NCI-H187 (cell line): ENCODE results near the gene TKT.

ENCODE experiments used
- DNase-seq, 2 experiments: peaks; one replicate each; lab custom pipeline; 2025; lab: John Stamatoyannopoulos, UW

Gene TKT

DNA sequence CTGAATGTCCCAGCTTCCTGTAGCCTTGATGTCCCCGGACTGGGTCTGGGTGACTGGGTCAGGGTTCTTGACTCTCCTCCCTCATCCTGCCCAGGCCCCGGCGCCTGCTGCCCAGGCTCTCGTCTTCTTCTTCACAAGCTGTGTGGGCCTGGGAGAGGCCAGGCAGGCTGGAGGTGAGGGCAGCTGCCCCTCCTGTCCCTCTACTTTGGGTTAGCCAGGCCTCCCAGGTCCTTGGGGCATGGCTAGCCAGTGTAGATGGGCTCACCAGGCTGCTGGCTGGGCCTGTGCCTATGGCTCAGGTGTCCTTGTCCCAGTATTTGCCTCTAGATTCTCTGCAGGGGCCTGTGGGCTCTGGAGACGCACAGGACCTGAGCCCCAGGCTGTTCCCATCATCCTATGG lies 31.8 kb downstream of the TKT start:
- DNase-seq, result no peak

DNA sequence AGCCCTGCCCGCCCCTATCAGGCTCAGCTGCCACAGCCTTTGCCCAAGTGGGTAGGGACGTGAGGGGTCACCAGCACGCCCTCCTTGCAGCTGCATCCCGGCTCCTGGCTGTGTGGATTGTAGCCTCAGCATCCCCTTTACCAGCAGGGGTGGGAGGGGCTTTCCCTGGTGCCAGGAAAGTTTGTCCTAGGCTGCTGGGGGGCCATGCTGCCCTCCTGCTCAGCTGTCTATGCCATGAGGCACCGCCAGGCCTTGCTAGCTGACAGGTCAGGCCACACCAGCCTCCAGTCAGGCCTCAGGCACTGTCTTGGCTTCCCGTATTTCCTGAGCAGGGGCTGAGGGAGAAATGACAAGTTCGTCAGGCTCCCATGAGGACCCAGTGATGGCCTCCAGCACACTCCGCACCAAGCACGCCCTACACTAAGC lies 32.3 kb downstream of the TKT start:
- no peak for DNase-seq

DNA sequence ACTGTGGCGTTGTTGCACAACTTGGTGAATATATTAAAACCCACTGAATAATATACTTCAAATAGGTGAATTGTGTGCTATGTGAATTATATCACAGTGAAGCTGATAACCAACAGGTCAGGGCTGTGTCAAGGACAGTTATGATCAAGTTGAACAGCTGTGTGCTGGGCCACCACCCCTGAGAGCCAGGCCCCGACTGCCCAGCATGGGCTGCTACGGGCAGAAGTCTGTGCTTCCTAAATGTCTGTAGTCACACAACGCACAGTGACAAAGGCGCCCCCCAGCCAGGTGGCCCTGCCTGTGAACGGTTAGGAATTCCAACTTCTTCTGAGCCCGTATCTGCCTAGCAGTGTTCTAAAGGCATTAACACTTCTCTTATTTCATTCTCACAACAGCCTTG lies 32.8 kb downstream of the TKT start:
- no peak for DNase-seq

DNA sequence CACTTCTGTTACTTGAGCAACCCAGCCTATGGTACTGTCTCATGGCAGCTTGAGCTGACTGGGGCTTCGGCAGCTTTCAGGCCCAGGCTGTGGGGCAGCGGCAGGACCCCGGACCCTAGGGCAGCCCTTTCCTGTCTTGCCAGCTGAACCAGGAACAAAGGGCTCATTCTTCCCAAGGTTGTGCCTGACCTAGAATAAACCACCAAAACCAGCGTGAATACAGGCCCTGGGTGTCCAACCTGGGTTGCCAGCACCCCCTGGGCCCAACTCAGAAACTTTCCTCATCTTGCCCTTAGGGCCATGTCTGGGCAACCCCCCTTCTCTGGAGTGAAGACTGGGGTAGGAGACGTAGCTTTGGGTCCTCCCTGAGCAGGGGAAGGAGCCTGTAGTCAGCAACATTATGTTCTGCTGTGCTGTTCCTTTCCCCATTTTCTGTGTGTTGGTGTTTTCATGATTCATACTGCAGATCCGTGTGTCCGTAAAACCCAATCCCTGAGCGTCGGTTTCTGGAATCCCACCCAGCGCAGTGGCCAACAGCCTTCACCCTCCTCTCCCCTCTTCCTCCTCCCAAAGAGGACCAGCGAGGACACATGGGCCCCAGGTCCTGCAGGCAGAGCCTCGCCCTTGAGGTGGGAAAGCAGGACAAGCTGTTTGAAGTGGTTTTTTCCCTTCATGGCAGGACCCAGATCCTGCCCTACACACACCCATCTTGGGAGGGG lies 33.5 kb downstream of the TKT start:
- DNase-seq, result no peak

DNA sequence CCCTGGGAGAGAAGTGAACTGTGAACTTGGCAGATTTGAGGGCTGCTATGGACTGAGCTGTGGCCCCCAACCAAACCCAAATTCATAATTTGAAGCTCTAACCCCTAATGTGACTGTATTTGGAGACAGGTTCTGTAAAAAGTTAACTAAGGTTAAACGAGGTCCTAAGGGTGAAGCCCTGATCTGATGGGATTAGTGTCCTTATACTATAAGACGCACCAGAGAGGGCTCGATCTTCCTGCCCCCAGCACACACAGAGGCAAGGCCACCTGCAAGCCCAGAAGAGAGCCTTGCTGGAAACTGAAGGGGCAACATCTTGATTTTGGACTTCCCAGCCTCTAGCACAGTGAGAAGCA lies 34.0 kb downstream of the TKT start:
- DNase-seq, result no peak

DNA sequence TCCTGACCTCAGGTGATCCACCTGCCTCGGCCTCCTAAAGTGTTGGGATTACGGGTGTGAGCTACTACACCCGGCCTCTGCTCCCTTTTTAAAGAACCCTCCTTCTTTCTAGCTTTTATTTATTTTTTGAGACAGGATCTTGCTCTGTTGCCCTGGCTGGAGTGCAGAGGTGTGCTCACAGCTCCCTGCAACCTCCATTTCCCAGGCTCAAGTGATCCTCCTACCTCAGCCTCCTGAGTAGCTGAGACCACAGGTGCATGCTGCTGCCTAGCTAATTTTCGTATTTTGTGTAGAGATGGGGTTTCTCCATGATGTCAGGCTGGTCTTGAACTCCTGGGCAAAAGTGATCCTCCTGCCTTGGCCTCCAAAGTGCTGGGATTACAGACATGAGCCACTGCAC lies 34.5 kb downstream of the TKT start:
- DNase-seq, result no peak

DNA sequence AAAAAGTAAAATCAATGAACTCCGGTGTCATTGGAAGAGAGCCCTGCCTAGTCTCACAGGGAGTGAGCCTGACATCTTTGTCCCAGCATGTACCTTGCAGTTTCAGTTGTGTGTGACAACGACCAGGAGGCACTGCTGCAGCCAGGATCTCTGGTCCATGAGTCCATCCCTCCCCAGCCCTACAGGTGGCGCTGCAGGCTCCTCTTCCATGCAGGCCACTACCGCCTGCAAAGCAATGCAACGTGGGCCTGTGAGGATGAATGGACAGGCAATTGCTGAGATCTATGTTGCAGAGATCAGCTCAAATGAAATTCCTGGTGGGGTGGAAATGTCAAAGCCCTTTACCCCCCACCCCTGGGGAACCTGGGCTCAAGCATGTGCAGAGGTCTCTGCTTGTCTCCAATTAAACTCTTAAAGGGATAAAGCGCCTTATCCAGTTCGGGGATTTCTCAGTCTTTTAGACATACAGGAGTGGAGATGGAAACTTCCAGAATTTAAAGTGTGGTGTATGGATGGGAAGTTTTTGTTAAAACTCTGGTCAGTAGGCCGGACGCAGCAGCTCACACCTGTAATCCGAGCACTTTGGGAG lies 35.8 kb downstream of the TKT start:
- peak in 1 of 2 experiments; percentile 29 for DNase-seq

DNA sequence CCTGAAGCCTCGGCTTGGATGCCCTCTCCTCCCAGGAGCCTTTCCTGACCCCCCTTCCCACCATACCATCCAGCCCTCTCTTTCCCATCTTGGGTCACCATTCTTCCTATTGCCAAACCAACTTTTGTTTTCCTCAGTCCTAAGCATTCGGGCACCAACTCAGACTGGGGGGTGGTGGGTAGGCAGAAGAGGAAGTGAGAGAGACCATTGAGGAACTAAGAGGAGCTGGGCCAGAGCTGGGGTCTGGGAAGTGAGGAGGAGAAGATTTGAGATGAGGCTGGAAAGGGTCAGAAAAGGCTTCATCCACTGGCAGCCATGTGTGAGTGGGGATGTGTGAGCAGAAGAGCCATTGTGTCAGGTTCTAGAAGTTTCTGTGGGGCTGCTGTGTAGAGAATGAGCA lies 37.7 kb downstream of the TKT start:
- DNase-seq, result no peak

DNA sequence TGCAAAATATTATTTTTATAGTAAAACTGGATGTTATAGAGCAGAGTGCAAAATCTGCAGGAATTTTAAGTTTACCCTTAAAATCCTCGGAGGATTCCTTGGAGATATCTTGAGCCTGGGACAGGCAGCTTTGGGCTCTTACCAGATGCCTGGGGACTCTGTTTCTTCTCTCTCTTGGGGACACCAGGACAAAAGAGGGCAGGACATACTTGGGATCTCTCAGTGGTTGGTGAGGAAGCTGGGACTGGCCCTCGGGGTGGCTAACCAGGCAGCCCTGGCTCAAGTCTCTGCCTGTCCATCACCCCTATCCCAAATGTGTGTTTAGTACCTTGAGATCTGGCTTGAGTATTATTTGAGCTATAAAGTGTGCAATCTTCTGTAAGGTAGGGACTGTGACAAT lies 38.6 kb downstream of the TKT start:
- DNase-seq, result no peak

DNA sequence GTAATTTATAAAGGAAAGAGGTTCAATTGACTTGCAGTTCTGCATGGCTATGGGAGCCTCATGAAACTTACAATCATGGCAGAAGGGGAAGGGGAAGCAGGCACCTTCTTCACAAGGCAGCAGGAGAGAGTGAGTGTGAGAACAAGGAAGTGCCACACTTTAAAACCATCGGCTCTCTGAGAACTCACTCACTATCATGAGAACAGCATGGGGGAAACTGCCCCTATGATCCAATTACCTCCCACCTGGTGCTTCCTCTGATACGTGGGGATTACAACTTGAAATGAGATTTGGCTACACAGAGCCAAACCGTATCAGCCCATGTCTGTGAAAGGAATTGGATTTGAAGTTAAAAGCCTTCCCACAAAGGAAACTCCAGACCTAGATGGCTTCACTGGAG lies 39.1 kb downstream of the TKT start:
- no peak for DNase-seq

DNA sequence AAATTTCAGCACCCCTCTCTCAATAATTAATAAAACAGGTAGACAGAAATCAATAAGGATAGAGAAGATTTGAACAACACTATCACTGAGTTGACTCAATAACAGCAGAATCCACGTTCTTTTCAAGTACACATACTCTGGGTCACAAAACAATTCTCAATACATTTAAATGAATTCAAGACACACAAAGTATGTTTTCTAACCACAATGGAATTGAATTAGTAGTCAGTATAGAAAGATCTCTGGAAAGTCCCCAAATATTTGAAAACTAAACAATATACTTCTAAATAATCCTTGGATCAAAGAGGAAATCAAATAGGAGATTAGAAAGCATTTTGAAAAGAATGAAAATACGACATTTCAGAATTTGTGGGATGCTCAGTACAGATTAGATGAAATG lies 40.0 kb downstream of the TKT start:
- DNase-seq, result no peak

DNA sequence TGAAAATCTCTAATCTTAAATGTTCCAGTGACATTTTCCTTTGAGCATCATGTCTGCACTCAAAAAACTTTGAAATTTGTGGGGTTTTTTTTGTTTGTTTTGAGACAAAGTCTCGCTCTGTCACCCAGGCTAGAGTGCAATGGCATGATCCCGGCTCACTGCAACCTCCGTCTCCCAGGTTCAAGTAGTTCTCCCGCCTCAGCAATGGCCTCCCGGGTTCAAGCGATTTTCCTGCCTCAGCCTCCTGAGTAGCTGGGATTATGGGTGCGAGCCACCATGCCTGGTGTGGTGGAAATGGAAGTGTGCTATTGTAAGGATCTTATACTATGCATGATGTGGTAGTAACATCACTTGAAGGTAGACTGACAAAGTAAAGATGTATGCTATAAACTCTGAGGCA lies 42.5 kb downstream of the TKT start:
- no peak for DNase-seq

DNA sequence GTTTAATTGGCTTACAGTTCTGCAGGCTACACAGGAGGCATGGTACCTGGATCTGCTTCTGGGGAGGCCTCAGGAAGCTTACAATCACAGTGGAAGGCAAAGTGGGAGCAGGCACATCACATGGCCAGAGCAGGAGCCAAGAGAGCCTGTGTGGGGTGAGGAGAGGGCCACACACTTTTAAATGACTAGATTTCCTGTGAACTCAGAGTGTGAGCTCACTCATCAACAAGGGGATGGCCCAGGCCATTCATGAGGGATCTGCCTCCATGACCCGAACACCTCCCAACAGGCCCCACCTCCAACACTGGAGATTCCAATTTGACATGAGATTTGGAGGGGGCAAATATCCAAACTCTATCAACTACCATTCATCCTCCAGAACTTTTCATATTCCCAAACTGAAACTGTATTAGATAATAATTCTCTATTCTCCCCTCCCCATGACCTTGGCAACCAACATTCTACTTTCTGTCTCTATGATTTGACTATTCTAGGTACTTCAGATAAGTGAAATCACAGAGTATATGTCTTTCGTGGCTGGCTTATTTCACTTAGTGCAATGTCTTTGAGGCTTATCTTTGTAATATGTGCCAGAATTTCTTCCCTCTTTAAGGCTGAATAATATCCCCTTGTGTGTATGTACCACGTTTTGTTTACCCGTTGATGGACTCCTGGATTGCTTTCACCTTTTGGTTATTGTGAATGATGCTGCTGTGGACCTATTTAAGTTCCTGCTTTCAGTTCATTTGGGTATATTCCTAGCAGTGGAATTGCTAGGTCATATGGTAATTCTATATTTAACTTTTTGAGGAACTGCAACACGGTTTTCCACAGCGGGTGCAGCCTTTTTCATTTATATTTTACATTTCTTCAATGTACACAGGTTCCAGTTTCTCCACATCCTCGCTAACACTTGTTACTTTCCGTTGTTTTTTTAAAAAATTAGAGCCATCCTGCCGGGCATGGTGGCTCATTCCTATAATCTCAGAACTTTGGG lies 43.8 kb downstream of the TKT start:
- no peak for DNase-seq

DNA sequence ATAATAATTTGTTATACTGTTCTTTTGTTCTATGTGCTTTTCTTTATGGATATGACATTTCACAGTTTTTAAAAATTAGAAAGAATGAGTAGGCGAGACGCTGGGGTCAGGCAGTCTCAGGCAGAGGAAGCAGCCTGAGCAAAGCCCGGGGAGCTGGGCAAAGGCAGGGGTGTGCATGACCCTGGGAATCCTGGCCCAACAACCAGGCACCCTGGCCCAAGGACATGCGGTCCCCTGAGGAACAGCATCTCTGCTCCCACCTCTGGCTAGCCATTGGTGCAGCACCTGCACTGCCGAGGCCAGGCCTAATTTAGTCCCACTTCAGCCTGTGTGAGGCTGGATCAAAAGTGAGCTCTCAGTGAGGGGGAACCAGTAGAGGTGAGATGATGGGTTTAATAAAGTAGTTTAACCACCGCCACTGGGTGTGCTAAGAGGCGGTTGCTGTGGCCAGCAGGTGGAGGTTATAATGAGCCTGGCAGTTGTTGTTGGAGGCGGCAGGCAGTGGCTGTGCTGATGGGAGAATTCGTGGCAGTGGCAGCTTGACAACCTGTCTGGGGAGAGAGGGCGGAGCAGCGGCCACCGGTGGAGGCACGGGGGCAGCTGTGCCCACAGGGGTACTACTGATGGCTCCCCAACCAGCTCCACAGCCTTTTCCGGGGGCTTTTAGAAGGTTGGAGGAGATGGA lies 53.3 kb downstream of the TKT start:
- DNase-seq, result peak; percentile 11 to 66

DNA sequence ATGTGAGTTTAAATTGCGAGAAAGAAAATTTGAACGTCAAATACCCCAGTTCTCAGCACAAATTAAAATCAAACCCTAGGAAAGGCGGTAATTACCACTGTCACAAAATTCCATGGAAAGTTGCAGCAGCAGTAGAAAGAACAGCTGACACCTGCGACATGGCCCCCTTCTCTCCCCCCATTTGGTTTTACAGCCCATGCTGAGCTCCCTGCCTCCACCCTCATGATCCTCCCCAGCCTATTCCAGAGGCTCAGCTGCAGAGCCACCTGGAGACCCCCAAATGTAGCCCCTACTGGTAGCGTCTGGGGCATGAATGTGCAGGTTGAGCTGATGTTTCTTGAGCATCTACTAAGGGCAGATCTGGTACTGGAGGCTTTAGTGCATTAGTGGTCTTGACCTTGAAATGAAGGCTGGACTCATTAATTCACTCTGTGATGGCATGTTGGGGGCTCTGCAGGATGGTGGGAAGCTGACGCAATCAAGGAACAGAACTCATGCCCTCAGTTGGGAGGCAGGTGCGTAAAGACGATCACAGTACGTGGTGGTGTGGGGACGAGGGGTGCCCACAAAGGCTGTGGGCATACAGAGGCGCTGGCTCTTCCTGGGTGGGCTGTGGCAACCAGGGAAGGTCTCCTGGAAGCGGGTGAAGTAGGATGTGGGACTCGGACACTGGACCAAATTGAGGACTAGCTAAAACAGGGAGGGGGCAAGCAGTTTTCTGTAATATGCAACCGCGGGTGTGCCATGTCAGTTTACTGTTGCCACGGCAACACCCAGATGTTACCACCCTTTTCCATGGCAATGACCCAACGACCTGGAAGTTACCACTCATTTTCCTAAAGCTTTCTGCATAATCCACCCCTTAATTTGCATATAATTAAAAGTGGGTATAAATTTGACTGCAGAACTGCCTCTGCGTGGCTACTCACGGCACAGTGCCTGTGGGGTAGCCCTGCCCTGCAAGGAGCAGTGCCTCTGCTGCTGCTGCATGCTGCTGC lies 55.0 kb downstream of the TKT start:
- DNase-seq, result no peak

DNA sequence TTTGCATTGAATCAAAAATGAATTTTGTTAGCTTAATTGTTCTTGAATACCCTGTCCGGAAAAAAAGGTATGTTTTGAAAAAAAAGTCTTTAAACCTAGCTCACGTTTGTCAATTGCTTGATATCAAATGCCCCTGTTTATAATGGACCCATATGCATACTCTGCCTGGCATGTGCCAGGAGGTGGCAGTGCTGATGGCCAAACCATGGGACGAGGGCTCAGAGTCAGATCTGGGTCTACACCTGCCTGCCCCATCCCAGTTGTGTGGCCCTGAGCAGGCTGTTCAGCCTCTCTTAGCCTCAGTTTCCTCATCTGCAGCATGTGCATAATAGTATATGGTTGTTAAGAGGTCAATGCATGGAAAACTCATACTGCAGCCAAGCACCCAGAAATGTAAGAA lies 56.0 kb downstream of the TKT start:
- DNase-seq, result no peak

DNA sequence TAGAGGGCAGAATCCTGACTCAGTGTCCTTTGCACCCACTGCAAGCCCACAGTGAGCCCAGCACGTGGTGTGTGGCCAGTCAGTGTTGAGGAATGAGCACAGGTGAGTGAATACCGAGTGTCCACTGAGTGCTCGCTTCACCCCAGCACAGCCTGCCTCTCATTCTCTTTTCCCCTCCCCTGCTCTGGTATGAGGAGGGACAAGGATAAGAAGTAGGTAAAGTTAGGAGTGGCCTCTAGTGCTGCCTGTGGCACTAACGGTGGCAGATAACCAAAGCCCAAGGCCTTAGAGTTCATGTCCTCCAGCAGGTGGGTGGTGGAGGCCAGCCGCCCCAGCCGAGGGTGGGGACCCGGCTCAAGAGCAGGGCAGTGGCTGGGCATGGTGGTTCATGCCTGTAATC lies 56.8 kb downstream of the TKT start:
- DNase-seq, result no peak

DNA sequence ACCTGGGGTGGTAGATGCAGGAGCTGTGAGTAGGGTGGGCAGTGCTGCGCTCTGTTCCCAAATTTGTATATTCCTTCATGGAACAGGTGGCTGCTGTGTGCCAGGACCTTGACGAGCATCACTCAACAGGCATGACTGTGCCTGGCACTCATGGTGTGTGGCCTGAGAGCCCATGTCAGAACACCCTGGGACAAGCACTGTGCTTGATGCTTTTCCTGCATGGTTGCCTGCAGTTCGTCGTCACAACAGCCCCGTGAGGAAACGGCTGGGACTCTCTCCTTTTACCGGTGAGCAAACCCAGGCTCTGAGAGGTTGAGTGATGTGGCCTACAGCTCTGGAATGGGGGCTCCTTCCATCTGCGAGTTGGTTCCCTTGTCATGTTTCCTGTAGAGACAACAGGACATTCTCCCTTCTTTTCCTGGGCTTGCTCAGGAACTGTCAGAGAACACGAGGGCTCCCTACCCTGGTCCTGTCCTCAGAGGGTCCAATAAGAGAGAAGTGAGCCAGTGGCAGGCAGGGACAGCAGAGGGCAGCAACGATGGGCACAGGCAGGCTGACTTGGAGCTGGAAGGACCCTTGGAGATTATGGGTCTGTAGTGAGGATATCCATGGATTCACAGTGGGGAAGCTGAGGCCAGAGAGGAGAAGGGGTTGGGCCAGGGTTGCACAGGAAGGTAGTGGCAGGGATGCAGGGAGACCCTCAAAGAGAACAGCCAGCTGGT lies 57.4 kb downstream of the TKT start:
- no peak for DNase-seq

DNA sequence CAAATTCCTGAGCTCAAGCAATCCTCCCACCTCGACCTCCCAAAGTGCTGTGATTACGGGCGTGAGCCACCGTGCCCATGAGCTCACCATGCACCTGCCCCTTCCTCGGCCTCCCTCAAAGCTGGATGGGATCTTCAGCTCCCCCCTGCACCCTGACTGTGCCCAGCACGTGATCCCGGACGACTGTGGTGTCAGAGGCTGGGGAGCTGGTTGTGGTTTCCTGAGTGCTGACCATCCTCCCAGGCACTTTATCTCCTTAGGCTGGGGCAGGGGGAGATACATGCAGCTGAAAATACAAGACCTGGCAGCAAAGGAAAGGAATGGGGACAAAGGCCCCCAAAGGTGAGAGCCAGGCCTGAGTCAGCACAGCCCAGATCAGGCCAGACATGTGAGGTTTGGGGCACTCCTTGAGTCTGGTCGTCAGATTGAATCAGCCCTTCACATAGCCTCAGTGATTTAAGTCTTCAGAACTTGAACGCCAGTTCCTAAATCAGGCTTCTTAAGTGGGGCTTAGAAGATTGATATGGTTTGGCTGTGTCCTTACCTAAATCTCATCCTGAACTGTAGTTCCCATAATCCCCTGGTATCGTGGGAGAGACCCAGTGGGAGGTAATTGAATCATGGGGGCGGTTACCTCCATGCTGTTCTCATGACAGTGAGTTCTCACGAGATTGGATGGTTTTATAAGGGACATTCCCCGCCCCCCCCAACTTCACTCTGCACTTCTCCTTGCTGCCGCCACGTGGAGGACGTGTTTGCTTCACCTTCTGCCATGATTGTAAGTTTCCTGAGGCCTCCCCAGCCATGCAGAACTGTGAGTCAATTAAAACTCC lies 59.0 kb downstream of the TKT start:
- no peak for DNase-seq
